OCI-LY7 (cell line): ENCODE results near the gene MARK3. TPM values are rescaled to one million over a fixed set of nuclear protein-coding genes. Genes with fewer than 3 reads are reported as not detected.

ENCODE experiments used
- BruUV-seq: library from RNA; stranded (reverse); fragments of 400-500 nt; replicated peaks from 2 replicates; lab custom pipeline; 2021; lab: Mats Ljungman, UMichigan
- CTCF ChIA-PET: fragments of 300-600 bp; sonication (Branson Sonifier 250); formaldehyde crosslinking; loops from one replicate; lab custom pipeline; 2022; ENCODE audit warnings: antibody characterized with exemption; ENCODE audit not compliant: unreplicated experiment; lab: Charles Lee
- POLR2A ChIA-PET: fragments of 300-600 bp; sonication (Branson Sonifier 250); formaldehyde crosslinking; loops from one replicate; lab custom pipeline; 2022; ENCODE audit warnings: antibody characterized with exemption; lab: Charles Lee
- DNase-seq: peaks from one replicate; pipeline ENCODE4 v3.0.0-alpha.2; 2015; ENCODE audit warnings: low spot score
- H2AFZ ChIP-seq: fragments of 200-600 bp; sonication (generic), shearing (Covaris generic); 2 replicates; pipeline ENCODE4 v1.6.1; 2014; ENCODE audit warnings: mild to moderate bottlenecking, antibody characterized with exemption, low read length, moderate library complexity
- H3K27ac ChIP-seq: fragments of 200-600 bp; sonication (generic); 2 replicates; pipeline ENCODE4 v1.5.1; 2014; ENCODE audit warnings: mixed run types, low read depth, mild to moderate bottlenecking, moderate library complexity, low read length, inconsistent platforms; ENCODE audit not compliant: poor library complexity, severe bottlenecking
- H3K36me3 ChIP-seq: fragments of 200-600 bp; sonication (generic); 2 replicates; pipeline ENCODE4 v1.6.1; 2014; ENCODE audit warnings: mild to moderate bottlenecking, antibody characterized with exemption, low read length, moderate library complexity, mixed read lengths; ENCODE audit not compliant: insufficient read depth
- H3K4me1 ChIP-seq: fragments of 200-600 bp; sonication (generic); 2 replicates; pipeline ENCODE4 v1.5.1; 2014; ENCODE audit warnings: mild to moderate bottlenecking, low read length; ENCODE audit not compliant: insufficient read depth, poor library complexity, severe bottlenecking
- H3K4me2 ChIP-seq: fragments of 200-600 bp; sonication (generic); 2 replicates; pipeline ENCODE4 v1.6.1; 2014; ENCODE audit warnings: mild to moderate bottlenecking, low read length
- H3K4me3 ChIP-seq: fragments of 200-600 bp; sonication (generic); 2 replicates; pipeline ENCODE4 v1.5.1; 2014; ENCODE audit warnings: mild to moderate bottlenecking, low read depth, low read length; ENCODE audit not compliant: poor library complexity, severe bottlenecking
- H3K79me2 ChIP-seq: fragments of 200-600 bp; sonication (generic); 2 replicates; pipeline ENCODE4 v1.6.1; 2016; ENCODE audit warnings: low read depth, mild to moderate bottlenecking, low read length, moderate library complexity, mixed read lengths; ENCODE audit not compliant: insufficient read depth
- H3K9me2 ChIP-seq: fragments of 200-600 bp; sonication (generic); 2 replicates; pipeline ENCODE4 v1.6.1; 2016; ENCODE audit warnings: mild to moderate bottlenecking, low read length, mixed read lengths; ENCODE audit not compliant: insufficient read depth
- H3K9me3 ChIP-seq: fragments of 200-600 bp; sonication (generic); 2 replicates; pipeline ENCODE4 v1.6.1; 2014; ENCODE audit warnings: mild to moderate bottlenecking, mixed run types, low read length, mixed read lengths
- H4K20me1 ChIP-seq: fragments of 200-600 bp; sonication (generic); 2 replicates; pipeline ENCODE4 v1.6.1; 2014; ENCODE audit warnings: mild to moderate bottlenecking, antibody characterized with exemption, low read length, moderate library complexity, mixed read lengths; ENCODE audit not compliant: insufficient read depth
- EZH2phosphoT487 ChIP-seq: fragments of 200-600 bp; sonication (generic); IDR thresholded peaks from 2 replicates; pipeline ENCODE4 v1.6.1; 2018; ENCODE audit warnings: low read depth, borderline replicate concordance, mild to moderate bottlenecking, mixed run types, antibody characterized with exemption, low read length, moderate library complexity, mixed read lengths
- intact Hi-C: fragments of 100-400 bp; cut with micrococcal nuclease; formaldehyde crosslinking; loops from one replicate; pipeline ENCODE4 v1.10.0; 2022; ENCODE audit not compliant: unreplicated experiment
- total RNA-seq, 2 experiments: library from RNA; depleted of rRNA in 1 of 2; stranded (reverse); fragments of >200 nt in 1 of 2; shearing (Covaris generic) in 1 of 2; gene quantifications; 2 replicates each; pipeline ENCODE4 v1.2.3, GENCODE V29; 2014 to 2022
- TF ChIP-seq, protein P1 (sequence below): fragments of 200-600 bp; sonication (generic); conservative IDR thresholded peaks from 2 replicates; pipeline ENCODE4 v1.5.1; 2014; ENCODE audit warnings: mild to moderate bottlenecking, antibody characterized with exemption, low read length, moderate library complexity, mixed read lengths

MARK3 gene
- total RNA-seq, 2 experiments from 2014 or later = 70.8 to 83.6 TPM

- POLR2A ChIA-PET = interaction anchor here (0.6 to 1.1 kb wide), 3 partner anchors 31 to 80 kb away, joined by 3 to 4 read pairs (median 4); no protein-coding TSS in a partner anchor
- peak overlapping the region; percentile 92 for H3K4me3 ChIP-seq
Observed at GRCh38 chr14:103530390-103530789, 145.2 kb downstream of the MARK3 start.

DNA sequence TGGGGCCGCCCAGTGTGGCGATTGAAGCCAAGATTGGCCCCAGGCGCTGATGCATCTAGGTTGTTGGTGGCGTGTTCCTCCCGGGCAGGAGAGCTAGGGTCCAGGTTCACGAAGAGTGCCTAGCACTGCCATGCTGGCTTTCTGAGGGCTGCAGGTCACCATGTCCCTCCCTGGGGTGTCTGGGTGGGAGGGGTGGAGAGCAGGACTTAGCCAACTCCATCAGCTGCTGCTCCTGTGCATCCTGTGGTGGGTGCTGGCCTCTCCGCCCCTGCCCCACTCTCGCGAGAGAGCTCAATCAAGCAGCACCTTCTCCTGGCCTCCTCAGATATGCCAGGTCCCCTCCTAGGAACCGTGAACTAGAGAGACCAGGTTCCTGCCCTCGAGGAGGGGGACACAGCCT, 145.6 kb downstream of the MARK3 start:
- Histone ChIP-seq H3K4me1 (peaks cover 28% of the 10 kb centered on the region), H3K79me2 (peaks cover 27% of the 10 kb centered on the region), H2AFZ (no peak overlapping the region), H4K20me1 (no peaks in the 10 kb centered on the region), H3K9me2 (no peaks in the 10 kb centered on the region), H3K4me2 (peak overlapping the region; percentile 84), H3K27ac (no peak overlapping the region), H3K4me3 (no peak overlapping the region), H3K36me3 (peaks cover 38% of the 10 kb centered on the region; the same call in 1 of the 2 replicates), H3K9me3 (no peaks in the 10 kb centered on the region)
- no peak for DNase-seq
- intact Hi-C loops = no loop called here
- no TSS peak for BruUV-seq
- ChIA-PET POLR2A (interaction anchor here (0.6 kb wide), 1 partner anchor 80 kb away, joined by 3 read pairs; no protein-coding TSS in a partner anchor), CTCF (no interaction called here)
- no peak for TF ChIP-seq EZH2phosphoT487
- TF ChIP-seq, protein P1, sequence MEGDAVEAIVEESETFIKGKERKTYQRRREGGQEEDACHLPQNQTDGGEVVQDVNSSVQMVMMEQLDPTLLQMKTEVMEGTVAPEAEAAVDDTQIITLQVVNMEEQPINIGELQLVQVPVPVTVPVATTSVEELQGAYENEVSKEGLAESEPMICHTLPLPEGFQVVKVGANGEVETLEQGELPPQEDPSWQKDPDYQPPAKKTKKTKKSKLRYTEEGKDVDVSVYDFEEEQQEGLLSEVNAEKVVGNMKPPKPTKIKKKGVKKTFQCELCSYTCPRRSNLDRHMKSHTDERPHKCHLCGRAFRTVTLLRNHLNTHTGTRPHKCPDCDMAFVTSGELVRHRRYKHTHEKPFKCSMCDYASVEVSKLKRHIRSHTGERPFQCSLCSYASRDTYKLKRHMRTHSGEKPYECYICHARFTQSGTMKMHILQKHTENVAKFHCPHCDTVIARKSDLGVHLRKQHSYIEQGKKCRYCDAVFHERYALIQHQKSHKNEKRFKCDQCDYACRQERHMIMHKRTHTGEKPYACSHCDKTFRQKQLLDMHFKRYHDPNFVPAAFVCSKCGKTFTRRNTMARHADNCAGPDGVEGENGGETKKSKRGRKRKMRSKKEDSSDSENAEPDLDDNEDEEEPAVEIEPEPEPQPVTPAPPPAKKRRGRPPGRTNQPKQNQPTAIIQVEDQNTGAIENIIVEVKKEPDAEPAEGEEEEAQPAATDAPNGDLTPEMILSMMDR = no peak

More at GRCh38 chr14:103530390-103530789, 145.2 kb downstream of the MARK3 start:
- DNase-seq = no peak
- Histone ChIP-seq H4K20me1 (no peaks in the 10 kb centered on the region), H3K79me2 (peaks cover 27% of the 10 kb centered on the region), H3K9me3 (no peaks in the 10 kb centered on the region), H3K4me1 (peaks cover 28% of the 10 kb centered on the region), H3K36me3 (peaks cover 33% of the 10 kb centered on the region; the same call in 1 of the 2 replicates), H3K9me2 (no peaks in the 10 kb centered on the region), H3K27ac (no peak overlapping the region), H3K4me2 (peak overlapping the region; percentile 84), H2AFZ (no peak overlapping the region)
- intact Hi-C loops = no loop called here
- CTCF ChIA-PET = no interaction called here
- no TSS peak for BruUV-seq
- no peak for TF ChIP-seq EZH2phosphoT487
- TF ChIP-seq, protein P1 = no peak

DNA sequence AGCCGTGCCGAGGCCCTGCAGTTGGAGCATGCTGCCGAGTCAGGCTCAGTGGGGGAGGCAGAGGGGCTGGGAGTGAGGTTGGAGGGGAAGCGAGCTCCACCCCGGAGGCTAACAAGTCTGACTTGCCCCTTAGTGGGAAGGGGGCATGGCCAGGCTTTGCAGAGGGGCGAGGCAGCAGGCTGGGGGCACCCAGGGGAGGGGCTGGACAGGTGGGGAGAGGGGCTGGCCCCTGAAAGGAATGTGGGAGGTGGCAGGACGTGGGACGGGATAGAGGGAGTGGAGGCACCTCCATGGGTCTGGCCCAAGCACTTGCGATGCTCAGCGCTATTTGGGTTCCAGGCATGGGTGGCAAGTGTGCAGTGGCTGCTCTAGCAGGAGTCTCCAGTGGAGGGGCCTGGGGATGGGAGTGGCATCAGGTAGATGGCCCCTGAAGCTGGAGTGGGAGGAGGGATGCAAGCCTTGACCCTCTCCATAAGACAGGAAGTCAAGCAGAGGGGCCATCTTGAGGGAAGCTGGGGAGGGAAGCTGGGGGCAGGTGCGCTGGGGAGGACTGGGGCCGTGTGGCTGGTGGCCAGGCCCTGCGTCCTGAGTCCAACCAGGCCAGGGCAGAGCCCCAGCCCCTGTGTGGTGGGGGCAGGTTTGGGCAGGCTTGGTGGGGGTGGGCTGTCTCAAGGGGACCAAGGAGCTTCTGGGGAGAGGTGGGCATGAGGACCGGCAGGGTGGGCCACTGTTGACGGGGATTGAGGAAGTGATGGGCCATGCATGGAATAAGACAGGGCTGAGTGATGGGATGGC, 146.4 kb downstream of the MARK3 start:
- peak overlapping the region; percentile 84 for H3K4me2 ChIP-seq
- peaks cover 28% of the 10 kb centered on the region for H3K4me1 ChIP-seq
- no peak overlapping the region for H2AFZ ChIP-seq
- H3K36me3 ChIP-seq = peaks cover 38% of the 10 kb centered on the region; the same call in 1 of the 2 replicates
- H3K27ac ChIP-seq = no peak overlapping the region
- DNase-seq = no peak
- no peak overlapping the region for H3K4me3 ChIP-seq
- TF ChIP-seq, protein P1 = no peak
- TF ChIP-seq EZH2phosphoT487 = no peak
- intact Hi-C loops = no loop called here
- POLR2A ChIA-PET = no interaction called here
- no peaks in the 10 kb centered on the region; the same call in 1 of the 2 replicates for H4K20me1 ChIP-seq
- peaks cover 27% of the 10 kb centered on the region for H3K79me2 ChIP-seq
- no TSS peak for BruUV-seq
- no peaks in the 10 kb centered on the region for H3K9me3 ChIP-seq
- CTCF ChIA-PET = no interaction called here
- no peaks in the 10 kb centered on the region for H3K9me2 ChIP-seq
